DMS153 (cell line): ENCODE data around the gene PIEZO2.
"Not testable (repeated sequence)": the region's sequence is repeated elsewhere in the genome, so short reads cannot be mapped to it uniquely, and the experiment has no call there.

Experiments
- DNase-seq: peaks from one replicate; lab custom pipeline; 2025; lab: John Stamatoyannopoulos, UW

The PIEZO2 gene

DNA sequence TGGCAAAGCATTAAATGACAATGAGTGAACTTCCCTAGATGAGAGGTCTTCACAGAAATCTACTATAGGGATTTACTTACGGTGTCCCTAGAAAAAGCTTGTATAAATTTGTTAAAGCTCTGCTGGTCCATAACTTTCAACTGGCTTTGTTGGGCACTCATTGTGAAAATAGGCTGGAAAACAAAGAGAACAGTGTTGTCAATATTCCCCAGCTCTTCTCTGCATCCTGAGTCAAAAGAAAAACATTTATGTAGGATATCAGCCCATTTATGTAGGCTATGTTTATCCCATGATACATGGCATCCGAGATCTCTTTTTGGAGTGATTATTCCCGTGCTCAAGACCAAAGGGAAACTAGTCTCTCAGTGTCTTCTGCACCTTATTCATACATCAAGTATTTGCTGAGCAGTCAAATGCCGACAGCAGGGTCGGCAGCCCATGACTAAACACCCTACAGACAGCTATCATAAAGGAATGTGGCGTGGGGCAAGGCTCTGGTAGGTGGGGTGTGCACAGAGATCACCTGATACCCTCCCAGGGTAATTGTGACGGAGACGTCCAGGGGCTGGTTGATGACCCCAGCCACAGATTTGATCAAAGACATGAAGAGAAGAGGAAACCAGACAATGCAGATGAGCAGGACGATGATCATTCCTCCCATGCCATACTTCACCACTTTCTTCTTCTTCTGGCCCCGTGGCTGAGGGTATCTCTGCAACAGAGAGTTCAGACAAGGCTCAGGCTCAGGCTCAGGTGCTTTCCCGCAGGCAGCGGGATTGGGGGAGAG lies 467.6 kb downstream of the PIEZO2 start:
- no peak for DNase-seq

DNA sequence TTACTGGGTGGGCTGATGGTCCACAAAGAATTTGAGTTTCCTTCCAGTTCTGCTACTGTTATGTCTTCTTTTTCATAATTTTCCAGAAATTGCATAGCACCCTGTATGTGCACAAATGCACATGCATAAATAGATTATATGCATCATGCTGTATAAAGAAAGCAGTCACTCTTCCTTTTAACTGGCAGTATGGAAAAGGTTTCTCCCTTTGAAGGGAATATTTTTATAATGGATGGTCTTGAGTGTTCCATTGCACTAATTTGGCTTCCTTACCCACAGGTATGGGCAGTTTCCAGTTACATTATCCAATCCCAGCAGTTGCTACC lies 469.1 kb downstream of the PIEZO2 start:
- no peak for DNase-seq

DNA sequence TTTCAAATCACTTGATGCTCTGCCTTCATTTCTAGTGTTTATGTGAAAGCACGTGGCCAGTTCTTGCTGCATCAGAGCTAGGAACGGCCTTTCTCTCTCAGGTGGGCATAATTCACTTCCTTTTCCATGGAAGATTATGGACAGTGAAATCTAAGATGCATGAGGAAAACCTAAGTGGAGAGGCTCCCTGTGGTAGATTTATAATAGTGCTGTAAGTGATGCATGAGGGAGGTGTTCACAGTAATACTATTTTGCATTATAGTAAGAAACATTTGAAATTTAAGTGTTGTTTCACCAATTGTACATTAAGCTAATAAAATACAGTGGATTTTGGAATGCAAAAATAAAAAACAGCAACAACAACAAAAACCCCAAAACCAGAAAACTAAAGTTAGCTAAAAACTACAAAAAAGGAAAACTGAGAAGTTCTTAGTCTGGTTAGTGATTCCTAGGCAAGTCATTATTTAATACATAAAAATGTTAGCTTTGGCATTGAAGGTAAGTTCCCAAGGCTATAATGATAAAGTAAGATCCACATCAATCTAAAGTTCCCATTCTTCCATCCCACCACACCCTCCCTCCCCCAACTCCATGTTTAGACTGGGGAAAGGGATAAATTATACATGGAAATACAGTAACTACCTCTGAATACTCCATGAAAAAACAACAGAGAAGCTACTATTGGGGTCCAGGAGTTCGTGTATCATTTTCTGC lies 469.7 kb downstream of the PIEZO2 start:
- DNase-seq, result no peak

DNA sequence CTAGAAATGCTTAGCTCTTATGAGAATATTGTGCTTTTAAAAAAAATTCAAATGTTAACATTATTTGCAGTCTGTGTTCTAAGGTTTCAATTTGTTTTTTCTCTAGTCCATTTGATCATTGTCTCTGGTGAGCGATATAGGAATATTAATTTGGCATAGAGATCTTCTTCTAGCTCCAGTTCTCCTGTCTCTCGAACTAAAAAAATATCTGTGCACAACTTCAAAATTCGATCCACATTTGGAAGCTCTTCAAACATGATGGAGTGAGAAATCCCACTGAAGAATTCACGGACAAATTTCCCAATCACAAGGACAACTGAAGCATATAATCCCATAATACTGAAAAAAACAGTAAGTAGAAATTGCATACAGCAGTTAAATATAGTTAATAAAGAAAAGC lies 477.9 kb downstream of the PIEZO2 start:
- no peak for DNase-seq

DNA sequence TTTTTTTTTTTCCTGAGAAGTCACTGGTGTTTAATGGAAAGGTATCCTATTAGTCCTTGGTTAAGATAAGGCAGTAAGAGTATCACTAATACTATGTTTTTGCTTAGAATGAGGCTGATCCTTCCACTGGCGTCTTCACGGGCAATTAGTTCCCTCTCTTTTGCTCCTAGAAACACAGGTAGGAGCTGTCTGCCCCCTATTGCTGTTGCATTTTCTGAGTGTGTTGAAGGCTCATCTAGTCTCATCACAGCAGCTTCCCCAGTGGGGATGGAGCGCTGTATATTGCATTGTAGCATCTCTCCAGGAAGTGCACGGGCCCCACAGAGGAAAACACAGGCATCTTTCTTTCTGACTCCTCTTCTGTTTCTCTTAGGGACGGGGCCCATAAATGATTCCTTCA lies 478.5 kb downstream of the PIEZO2 start:
- DNase-seq, result no peak

DNA sequence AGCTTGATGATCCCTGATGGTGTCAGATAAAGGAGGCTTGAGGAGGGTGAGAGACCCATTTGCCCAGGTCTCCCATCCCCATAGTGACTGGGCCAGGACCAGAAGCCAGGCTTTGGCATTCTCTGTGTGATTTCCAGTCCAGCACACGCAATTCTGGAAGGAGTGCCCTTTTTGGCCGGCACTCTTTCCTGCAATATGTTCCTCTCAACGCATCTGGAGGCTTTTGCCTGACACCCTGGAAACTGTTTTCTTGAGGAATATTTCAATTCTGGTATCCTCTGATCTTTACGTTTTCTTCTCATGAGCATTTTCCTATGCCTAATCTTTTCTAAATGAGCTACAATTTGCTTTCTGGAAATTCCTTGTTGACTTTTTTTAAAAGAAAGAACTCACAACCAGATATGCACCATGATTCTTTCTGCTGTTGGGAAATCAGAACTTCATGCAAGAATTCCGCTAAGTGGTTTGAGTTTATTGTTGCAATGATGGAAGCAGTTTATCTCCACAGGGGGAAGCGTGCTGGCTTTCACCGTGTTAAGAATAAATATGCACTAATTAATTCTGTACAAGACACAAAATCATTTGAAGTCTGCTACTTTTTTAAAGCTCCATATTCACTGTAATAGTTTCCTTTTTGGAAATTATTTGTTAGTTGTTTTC lies 479.8 kb downstream of the PIEZO2 start:
- no peak for DNase-seq

DNA sequence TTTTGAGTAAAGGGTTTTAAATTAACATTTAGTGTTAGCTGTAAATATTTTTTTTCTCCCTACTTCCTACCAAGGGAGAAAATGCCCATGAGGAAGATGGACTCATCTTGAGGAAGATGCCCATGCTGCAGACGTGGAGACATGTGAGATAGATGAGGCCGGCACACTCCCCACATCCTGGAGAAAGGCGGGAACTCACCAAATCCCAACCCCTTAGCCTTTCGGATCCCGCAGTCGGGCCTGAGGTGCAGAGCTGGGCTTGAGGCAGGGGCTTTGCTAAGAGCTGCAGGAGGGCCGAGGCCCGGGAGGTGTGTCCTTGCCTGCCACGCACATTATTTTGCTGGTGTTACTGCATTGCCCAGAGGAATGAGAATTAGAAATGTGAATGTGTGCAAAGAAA lies 485.6 kb downstream of the PIEZO2 start:
- DNase-seq, result no peak

DNA sequence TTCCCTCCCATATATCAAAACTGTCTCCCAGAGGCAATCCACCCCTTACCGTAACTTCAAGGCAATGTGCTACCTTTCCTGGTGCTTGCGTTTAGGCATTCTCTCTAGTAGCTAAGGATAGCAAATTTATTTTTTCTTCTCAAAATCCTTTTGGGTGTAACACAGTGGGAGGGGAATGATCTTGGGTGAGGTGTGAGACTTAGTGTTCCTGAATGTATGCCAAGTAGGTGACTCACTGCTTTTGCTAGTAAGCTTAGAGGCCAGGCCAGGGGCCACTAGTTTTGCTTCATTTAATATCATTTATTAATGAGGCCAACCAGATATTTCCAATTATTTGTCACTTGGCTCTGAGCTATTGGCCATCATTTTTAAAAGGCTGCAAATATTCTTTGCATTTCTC lies 488.1 kb downstream of the PIEZO2 start:
- no peak for DNase-seq

DNA sequence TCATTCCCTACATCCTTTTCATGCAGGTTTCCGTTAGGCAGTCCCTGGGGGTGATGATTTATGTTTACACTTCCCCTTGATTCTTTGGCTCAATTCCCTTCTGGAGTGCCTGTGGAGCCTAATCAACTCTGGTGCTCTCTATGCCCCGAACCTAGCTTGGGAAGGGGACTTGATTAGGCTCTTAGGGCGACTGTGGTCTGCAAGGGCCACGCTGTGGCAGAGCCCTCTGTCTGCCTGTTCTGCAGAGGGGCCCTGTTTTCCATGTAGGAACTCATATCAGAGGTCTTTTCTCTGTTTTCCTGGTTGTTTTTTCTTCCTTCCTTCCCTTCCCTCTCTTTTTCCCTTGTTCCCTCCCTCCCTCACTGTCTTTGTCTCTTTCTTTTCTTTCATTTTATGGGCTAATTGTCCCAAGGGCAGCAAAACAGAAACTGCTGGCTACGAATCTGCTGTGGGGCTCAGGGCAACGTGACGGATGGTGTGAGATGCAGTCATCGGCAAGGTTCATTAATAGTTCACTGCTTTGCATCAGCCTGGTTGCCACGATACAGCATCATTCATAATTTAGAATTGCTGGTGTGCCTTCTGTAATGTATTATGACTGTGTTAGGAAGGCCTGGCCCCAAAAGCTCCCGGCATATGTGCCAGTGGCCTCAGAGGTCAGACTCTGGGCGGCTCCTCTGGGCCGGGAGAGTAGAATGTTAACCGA lies 489.0 kb downstream of the PIEZO2 start:
- DNase-seq, result no peak

DNA sequence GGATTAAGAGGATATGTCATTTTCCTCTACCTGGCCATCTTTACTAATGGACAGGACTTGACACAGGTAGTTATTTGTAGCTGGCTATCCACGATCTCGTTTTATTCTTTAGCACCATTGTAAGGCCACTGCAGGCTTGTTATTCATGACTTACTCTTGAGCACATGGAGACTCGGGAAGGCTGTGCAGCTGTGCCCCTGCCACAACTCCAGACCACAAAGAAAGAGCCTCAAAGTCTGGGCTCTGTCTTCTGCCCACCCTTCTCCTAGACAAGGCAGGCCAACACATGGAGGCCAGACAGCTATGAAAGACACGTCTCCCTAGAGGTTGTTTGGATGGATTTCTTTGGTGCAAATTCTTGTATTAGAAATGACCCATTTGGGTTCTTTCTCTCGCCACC lies 489.8 kb downstream of the PIEZO2 start:
- no peak for DNase-seq

DNA sequence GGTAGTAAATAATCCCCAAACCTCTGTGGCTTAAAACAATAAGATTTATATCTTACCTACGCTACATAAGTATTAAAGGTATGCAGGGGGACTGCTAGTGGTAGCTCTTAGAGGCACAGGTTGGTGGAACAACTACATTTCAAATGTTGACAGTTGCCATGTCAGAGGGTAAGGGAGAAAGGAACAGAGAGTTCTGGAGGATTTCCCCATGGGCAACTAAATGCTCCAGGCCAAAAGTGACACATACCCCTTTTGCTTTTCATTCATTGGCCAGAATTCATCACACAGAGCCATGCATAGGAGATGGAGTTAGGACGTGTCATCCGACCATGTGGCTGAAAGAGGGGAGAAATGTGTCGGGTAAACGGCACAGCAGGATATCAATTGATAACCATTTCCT lies 490.4 kb downstream of the PIEZO2 start:
- DNase-seq, result no peak

DNA sequence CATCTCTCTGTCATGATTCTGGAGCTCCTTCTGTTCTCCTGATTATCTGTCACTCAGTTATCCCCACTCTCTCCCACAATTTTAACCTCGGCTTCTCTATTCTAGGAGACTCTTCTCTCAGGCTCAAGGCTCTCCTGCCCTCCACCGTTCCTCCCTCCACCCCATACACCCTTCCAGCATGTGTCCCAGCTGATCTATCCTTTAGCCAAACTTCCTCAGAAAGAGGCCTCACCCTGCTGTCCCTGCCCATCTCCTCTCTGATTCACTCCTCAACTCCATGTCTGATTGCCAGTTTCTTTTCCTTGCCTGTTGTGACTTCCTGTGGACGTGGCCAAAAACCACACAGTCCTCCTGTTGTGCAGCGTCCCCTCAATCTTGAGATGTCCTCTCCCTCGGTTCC lies 505.4 kb downstream of the PIEZO2 start:
- not testable (repeated sequence) for DNase-seq

DNA sequence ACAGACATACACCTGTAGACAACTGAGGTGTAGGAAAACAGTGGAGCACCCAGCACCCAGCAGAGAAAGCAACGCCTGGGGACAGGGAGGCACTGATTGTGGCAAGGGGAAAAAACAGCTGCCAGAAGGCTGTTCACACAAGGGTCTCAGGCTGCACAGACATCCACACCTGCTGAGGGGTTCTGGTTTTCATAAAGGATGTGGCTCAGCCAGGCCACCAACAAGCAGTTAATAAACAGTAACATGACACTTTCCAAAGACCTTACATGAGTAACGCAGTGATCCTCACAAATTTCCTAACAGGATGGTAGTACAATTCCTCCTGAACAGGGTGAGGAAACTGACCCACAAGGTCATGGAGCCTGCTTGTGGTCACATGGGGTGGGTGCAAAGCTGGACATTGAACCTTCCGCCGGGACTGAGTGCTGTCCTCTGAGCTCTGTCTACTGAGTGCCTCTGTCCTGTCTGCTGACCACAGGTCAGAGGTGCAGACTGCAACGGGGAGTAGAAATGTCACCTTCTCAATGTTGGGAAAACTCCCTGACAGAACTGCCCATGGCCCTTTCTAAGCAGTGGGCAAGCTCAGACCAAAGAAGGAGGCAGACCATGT lies 506.3 kb downstream of the PIEZO2 start:
- DNase-seq, result not testable (repeated sequence)

DNA sequence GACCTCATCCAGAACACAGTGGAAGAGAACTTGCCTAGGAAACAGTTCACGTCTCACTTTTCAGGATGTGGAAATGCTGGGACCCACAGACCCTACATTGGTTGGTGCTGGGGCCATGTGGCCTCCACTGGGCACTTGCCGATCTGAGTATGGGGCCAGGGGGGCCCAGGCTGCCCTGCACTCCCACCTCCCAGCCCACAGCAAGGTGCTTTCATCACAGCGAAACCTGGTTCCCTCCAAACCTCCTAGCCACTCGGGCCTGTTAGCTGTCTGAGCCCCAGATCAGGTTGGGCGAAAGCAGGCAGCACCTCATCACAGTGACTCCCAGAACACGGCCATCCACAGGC lies 510.9 kb downstream of the PIEZO2 start:
- not testable (repeated sequence) for DNase-seq

DNA sequence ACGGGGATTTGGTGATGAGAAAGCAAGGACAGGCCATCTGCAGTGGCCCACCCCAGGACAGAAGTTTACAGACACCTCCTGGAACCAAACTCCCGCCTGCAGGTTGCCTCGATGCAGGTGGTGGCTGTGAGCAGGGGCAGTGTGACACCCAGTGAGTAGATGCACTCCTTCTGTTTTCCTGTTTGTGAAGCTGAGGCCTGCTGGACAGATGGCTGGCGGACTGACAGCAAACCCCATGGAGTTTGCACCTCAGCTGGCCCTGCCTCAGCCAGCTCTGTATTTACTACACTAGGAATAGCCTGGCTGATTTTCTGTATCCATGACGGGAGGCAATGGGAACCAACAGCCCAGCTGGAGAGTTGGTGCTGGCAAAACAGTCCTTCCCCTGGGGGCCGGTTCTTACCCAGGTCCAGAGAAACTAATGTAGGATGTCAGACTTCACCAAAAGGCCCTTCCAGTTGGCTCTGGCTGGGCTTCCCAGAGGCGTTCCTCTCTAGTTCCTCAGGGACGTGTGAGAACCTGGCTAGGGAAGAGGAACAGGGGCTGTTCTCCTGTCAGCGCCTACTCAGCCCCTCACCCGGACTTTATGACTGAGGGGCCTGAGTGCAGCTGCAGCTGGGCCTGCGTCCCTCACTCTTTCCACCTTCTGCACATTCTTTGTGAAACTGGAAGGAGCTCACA lies 511.4 kb downstream of the PIEZO2 start:
- DNase-seq, result not testable (repeated sequence)

DNA sequence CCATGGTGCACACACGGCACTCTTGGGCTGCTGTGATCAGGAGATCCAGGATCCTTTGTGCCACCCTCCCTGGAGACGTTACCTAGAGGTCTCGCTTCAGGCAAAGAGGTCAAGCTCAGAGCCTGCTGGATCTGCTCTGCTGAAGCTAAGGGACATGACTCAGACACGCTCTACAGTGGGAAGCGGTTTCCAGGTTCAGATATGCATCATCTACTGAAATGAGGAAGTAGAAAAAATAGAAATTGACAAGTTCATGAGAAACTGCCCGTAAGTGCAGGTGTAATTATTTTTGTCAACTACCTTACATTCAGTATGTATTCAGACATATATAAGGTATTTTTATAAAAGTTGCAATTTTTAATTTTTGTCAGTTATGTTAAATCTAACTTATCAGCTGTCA lies 520.3 kb downstream of the PIEZO2 start:
- DNase-seq, result not testable (repeated sequence)

DNA sequence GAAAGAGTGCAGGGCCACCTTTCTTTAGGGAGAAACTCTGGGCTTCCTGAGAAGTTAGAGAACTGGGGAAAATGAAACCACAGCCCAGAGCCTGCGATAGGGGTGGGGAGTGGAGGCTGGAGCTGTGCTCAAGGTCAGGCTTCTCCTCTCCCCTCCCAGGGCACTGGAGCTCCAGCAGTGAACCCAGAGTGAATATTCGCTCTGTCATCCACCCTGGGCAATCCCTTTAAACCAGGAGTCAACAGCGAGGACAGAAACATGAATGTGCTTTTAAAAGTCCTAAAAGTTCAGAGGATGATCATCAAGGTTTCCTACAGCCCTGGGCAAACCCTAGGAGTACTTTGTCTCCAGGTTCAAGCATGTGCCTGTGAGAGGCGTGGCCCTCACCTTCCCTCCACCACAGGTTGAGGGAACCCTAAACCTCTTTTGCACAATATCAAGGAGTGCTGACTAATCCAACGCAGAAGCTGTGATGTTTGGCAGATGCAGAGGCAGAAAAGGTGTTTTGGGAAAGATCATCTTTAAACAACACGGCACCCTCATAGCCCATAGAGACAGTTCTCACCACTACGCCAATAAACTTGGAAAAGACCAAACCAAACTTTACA lies 522.7 kb downstream of the PIEZO2 start:
- not testable (repeated sequence) for DNase-seq

DNA sequence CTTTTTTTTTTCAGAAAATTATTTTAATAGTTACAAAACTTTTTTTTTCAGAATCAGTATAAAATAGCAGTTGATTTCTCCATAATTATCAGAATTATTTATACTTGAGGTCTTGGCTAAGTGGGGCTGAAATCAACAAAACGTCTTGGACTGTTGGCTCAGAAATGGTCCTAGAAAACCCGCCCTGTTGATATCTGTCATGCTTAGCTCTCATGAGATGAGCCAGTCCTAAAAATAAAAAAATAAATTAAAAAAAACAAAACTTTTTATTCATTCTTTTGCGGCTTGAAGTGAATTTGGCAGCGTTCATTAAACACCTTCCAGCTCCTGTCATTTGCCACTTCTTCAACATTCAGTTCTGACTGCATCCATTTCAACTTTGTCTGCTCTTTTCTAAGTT lies 525.8 kb downstream of the PIEZO2 start:
- not testable (repeated sequence) for DNase-seq

DNA sequence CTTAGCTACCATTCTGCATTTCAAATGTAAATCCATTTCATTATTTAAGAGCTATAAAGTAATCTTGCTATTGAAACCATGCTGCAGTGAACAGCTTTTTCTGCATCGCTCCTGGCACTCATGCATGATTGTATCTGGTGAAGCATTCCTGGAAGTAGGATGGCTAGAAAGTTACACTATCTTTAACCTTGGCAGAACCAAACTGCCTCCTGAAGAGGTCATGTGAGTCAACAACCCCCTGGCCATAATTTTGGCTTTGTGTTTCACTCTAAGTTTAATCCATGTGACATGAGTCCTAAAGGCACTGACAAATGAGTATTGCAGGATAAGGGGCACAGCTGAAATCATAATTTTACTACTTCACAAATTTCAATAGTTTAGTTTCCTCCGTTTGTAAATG lies 526.4 kb downstream of the PIEZO2 start:
- not testable (repeated sequence) for DNase-seq

DNA sequence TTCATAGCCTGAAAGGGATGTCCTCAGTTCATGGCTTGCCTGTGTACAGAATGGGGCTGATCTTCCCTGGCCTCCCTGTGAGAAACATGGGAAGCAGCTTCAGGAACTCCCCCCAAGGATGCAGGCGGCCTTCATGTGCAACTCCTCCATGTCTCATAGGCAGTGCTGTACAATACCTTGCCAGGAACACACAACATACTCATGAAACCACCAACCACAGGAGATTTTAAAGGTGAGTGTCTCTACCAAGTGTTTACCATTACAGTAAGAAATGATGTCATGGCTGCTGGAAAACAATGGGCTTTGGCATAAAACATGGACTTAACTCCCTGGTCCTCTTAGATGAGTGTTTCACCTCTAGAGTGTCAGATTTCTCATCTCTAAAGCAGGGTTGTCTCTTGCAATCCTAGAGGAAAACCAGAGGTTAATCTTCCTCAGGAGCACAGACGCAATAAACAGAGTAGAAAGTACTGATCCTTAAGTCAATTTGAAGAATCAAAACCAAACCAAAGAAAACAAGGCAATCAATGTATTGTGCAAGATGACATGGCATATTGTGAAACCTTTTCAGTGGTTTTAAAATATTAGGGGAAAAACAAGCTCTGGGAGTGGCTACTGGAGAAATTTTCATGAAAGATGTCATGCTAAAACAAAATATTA lies 528.6 kb downstream of the PIEZO2 start:
- DNase-seq, result not testable (repeated sequence)
